Measurements from ENCODE around the gene LAMA5. TPM values are rescaled to one million over a fixed set of nuclear protein-coding genes. Genes with fewer than 3 reads are reported as not detected.

The LAMA5 gene
- total and polyA plus RNA-seq, 2 experiments from 2014 or later = 71.3 to 252 TPM

DNA sequence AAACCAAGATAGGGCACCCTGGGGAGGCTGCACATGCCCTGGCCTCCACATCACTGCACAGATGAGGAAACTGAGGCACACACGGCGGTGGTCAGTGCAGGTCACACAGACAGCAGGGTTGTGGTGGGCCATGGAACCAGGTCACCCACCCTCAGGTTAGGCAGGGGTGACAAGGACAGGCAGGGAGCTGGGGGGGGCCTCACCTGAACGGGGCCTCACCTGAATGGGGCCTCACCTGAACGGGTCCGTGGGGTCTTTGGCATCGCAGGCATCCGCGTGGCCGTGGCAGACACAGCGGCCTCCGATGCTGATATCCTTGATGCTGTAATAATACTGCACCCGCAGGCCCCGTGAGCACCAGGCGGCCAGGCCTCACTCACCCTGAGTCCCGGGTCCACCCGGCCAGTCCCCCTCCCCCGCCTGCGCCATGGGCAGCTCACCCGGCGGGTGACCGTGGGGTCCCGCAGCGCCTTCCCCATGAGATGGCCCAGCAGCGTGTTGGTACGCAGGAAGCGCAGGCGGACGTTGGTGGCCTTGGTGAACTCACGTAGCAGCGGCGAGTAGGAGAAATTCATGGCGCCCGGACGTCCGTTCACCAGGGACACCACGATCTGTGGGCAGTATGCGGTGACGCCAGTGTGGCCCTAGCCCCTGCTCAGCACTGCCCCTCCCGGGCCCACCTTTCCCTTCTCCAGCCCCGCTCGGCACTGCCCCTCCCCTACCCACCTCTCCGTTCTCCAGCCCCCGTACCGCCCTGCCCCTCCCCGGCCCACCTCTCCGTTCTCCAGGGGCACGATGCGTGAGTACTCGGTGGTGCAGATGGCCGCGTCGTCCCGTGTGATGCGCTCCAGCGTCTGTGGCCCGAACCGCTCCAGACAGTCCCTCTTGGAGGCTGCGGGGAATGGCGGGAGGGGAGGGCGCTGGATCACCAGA lies 15.4 kb downstream of the LAMA5 start:
- DNase-seq (ENCODE audit: low spot score) = no peak
- TF ChIP-seq CTCF (IDR thresholded peaks at IDR 0.05; ENCODE audit: poor library complexity) (no peak), EZH2phosphoT487 (IDR thresholded peaks at IDR 0.05; ENCODE audit: low read depth, severe bottlenecking, unreplicated experiment) (no peak), EZH2 (IDR thresholded peaks at IDR 0.05; ENCODE audit: borderline replicate concordance) (no peak)
- Histone ChIP-seq H3K27ac (peak overlapping the region; percentile 95), H3K4me2 (no peak overlapping the region), H3K9me2 (replicated peaks; ENCODE audit: insufficient read depth) (no peaks in the 10 kb centered on the region), H3K4me3 (no peak overlapping the region), H4K20me1 (ENCODE audit: insufficient read depth, poor library complexity, severe bottlenecking) (peaks cover 3% of the 10 kb centered on the region), H3K79me2 (peaks cover 40% of the 10 kb centered on the region), H3K36me3 (replicated peaks; ENCODE audit: insufficient read depth, low read depth) (no peaks in the 10 kb centered on the region), H2AFZ (no peak overlapping the region), H3K27me3 (no peaks in the 10 kb centered on the region), H3K9me3 (ENCODE audit: low read depth) (no peaks in the 10 kb centered on the region), H3K4me1 (ENCODE audit: insufficient read depth) (peaks cover 47% of the 10 kb centered on the region)
- 92% methylated on average over 46 of the region's 60 CpGs for WGBS (ENCODE audit: low lambda C conversion rate, missing lambda C conversion rate)

GRCh38 chr20:62350629-62351422 lies 16.3 kb downstream of the LAMA5 start:
- Histone ChIP-seq H3K36me3 (replicated peaks; ENCODE audit: insufficient read depth, low read depth) (no peaks in the 10 kb centered on the region), H3K4me1 (ENCODE audit: insufficient read depth) (peaks cover 38% of the 10 kb centered on the region), H2AFZ (no peak overlapping the region), H3K4me2 (no peak overlapping the region), H3K4me3 (no peak overlapping the region), H4K20me1 (ENCODE audit: insufficient read depth, poor library complexity, severe bottlenecking) (peaks cover 3% of the 10 kb centered on the region), H3K27ac (peak overlapping the region; percentile 95), H3K9me2 (replicated peaks; ENCODE audit: insufficient read depth) (no peaks in the 10 kb centered on the region), H3K9me3 (ENCODE audit: low read depth) (no peaks in the 10 kb centered on the region), H3K79me2 (peaks cover 31% of the 10 kb centered on the region), H3K27me3 (no peaks in the 10 kb centered on the region)
- 90% methylated on average over 23 of the region's 23 CpGs for WGBS (ENCODE audit: low lambda C conversion rate, missing lambda C conversion rate)
- no peak for TF ChIP-seq EZH2 (IDR thresholded peaks at IDR 0.05; ENCODE audit: borderline replicate concordance)
- no peak for TF ChIP-seq CTCF (IDR thresholded peaks at IDR 0.05; ENCODE audit: poor library complexity)
- TF ChIP-seq EZH2phosphoT487 (IDR thresholded peaks at IDR 0.05; ENCODE audit: low read depth, severe bottlenecking, unreplicated experiment) = no peak
- DNase-seq (ENCODE audit: low spot score) = no peak

- Histone ChIP-seq H3K36me3 (replicated peaks; ENCODE audit: insufficient read depth, low read depth) (no peaks in the 10 kb centered on the region), H3K4me2 (no peak overlapping the region), H3K79me2 (peaks cover 25% of the 10 kb centered on the region), H2AFZ (no peak overlapping the region), H4K20me1 (ENCODE audit: insufficient read depth, poor library complexity, severe bottlenecking) (peaks cover 3% of the 10 kb centered on the region), H3K27ac (peak overlapping the region; percentile 95), H3K27me3 (no peaks in the 10 kb centered on the region), H3K9me3 (ENCODE audit: low read depth) (no peaks in the 10 kb centered on the region), H3K9me2 (replicated peaks; ENCODE audit: insufficient read depth) (no peaks in the 10 kb centered on the region), H3K4me3 (no peak overlapping the region), H3K4me1 (ENCODE audit: insufficient read depth) (peaks cover 31% of the 10 kb centered on the region)
- 66% methylated on average over 16 of the region's 16 CpGs for WGBS (ENCODE audit: low lambda C conversion rate, missing lambda C conversion rate)
- peak; percentile 83 for DNase-seq (ENCODE audit: low spot score)
- TF ChIP-seq EZH2 (IDR thresholded peaks at IDR 0.05; ENCODE audit: borderline replicate concordance) = no peak
- no peak for TF ChIP-seq CTCF (IDR thresholded peaks at IDR 0.05; ENCODE audit: poor library complexity)
- no peak for TF ChIP-seq EZH2phosphoT487 (IDR thresholded peaks at IDR 0.05; ENCODE audit: low read depth, severe bottlenecking, unreplicated experiment)
Measured at GRCh38 chr20:62350098-62350628, 16.9 kb downstream of the LAMA5 start.
